T-helper 2 cell (primary cell): Measurements from ENCODE around the gene NOS3.
"Not testable (repeated sequence)": the region's sequence is repeated elsewhere in the genome, so short reads cannot be mapped to it uniquely, and the experiment has no call there.

Experiments used
- DNase-seq, 5 experiments: peaks; one replicate each; pipeline versions ENCODE4 v3.0.0 to v3.0.0-alpha.2; 2012 to 2022

Gene NOS3

GRCh38 chr7:151039850-151040548 is 49.2 kb downstream of the NOS3 start:
- no peak for DNase-seq

GRCh38 chr7:151040616-151041375 is 50.0 kb downstream of the NOS3 start:
- DNase-seq: no peak

- DNase-seq: not testable (repeated sequence)
Measured at GRCh38 chr7:151043449-151043848, 52.6 kb downstream of the NOS3 start.

GRCh38 chr7:151043959-151044358 is 53.1 kb downstream of the NOS3 start:
- no peak for DNase-seq

- DNase-seq: no peak
Measured at GRCh38 chr7:151045262-151045661, 54.4 kb downstream of the NOS3 start.

- DNase-seq: no peak
Measured at GRCh38 chr7:151045967-151046366, 55.1 kb downstream of the NOS3 start.

GRCh38 chr7:151046603-151047573 is 56.1 kb downstream of the NOS3 start:
- DNase-seq: no peak

GRCh38 chr7:151047976-151048815 is 57.4 kb downstream of the NOS3 start, which contains the start of gene ASIC3:
ASIC3 (plus strand) TSS chr7:151048531; CDS start chr7:151048886, 355 bp downstream.
- no peak for DNase-seq

- DNase-seq: no peak
Measured at GRCh38 chr7:151048911-151049463, 58.2 kb downstream of the NOS3 start.

- DNase-seq: peak; percentile 20 to 80 (median 39)
Measured at GRCh38 chr7:151051108-151051507, 60.3 kb downstream of the NOS3 start.

GRCh38 chr7:151053096-151053495 is 62.3 kb downstream of the NOS3 start:
- no peak for DNase-seq

- no peak for DNase-seq
Measured at GRCh38 chr7:151053751-151054150, 62.9 kb downstream of the NOS3 start.

GRCh38 chr7:151056283-151056665 is 65.5 kb downstream of the NOS3 start:
- DNase-seq: no peak

GRCh38 chr7:151056666-151057505 is 66.1 kb downstream of the NOS3 start:
- no peak for DNase-seq

GRCh38 chr7:151057506-151057988 is 66.7 kb downstream of the NOS3 start, which contains the start of gene CDK5:
CDK5 (minus strand) TSS chr7:151057897; CDS start chr7:151057848, 49 bp downstream.
- no peak for DNase-seq

- peak; percentile 89 to 99 (median 96) for DNase-seq
Measured at GRCh38 chr7:151057989-151058780, 67.4 kb downstream of the NOS3 start.

- peak in 2 of 5 experiments; percentile 16 to 23 for DNase-seq
Measured at GRCh38 chr7:151058781-151059366, 68.1 kb downstream of the NOS3 start.

GRCh38 chr7:151059367-151060112 is 68.7 kb downstream of the NOS3 start, which contains the start of gene SLC4A2:
SLC4A2 (plus strand) TSS chr7:151059589; CDS start chr7:151061988, 2,399 bp downstream.
- DNase-seq: peak; percentile 47 to 84 (median 60)
